Stimulated activated CD8-positive, alpha-beta memory T cell treated with anti-CD3 and anti-CD28 coated beads, Interleukin-2, amount 100 ng/mL, for 1 hour (primary cell): ENCODE measurements around the gene EVC2.

Experiments
- DNase-seq, 2 donors: peaks; one replicate each; pipeline ENCODE4 v3.0.0-alpha.2; 2020; ENCODE audit warnings: low read depth in 2 of 2

Gene EVC2

DNA sequence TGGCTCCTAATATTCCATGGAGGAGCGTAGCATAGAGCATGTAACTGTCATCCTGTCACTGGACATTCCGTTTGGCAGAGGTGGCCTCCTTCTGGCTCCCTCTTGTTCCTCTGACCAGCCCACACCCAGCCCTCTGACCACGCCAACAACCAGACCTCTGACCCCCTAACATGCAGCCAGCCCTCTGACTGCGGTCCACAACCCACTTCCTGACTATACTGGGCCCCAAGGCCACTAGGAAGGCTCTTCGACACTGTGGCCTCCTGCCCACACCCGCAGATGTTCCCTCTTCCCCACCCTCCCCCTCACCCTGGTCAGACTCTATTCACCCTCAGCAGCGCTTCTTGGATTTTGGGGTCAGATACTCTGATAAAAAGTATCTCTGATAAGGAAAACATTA lies 141.4 kb downstream of the EVC2 start:
- DNase-seq = no peak

DNA sequence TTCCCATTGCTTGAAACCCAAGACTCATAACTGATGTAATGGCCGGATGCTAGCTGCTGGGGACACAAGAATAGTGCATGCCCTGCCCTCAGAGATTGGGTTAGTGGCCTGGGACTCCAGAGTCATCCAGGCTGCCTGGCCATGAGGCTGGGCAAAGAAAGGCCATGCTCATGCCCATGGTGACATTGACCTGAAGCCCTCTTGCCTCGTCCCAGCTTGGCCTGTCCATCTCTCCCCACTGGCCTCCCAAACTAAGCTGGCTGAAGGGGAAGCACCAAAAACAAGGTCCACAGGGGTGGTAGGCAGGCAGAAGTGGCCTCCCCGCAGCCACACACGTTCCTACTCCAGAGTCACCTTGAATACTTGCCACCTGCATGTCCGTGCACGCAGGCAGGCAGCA lies 141.8 kb downstream of the EVC2 start:
- no peak for DNase-seq

DNA sequence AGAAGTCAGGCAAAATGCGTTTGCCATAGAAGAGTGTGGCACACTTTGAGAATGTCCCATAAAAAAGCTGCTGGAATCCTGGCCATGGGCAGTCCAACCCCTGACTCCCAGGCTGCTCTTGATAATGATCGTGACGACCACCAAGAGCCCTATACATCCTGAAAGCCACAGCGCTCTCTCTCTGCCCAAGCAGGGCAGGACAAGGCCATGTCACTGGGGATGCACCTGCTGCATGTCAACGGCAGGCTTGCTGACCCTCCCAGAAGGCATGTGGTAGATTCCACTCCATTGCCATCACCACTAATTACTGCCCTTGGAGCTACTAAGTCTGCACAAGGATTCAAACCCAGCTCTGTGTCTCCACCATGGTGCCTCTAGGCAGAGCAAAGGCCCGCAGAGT lies 144.5 kb downstream of the EVC2 start:
- DNase-seq = no peak

- no peak for DNase-seq
Measured at GRCh38 chr4:5562476-5562875, 145.9 kb downstream of the EVC2 start.

- no peak for DNase-seq
Measured at GRCh38 chr4:5561286-5561685, 147.1 kb downstream of the EVC2 start.

- DNase-seq = no peak
Measured at GRCh38 chr4:5558502-5558901, 149.9 kb downstream of the EVC2 start.

DNA sequence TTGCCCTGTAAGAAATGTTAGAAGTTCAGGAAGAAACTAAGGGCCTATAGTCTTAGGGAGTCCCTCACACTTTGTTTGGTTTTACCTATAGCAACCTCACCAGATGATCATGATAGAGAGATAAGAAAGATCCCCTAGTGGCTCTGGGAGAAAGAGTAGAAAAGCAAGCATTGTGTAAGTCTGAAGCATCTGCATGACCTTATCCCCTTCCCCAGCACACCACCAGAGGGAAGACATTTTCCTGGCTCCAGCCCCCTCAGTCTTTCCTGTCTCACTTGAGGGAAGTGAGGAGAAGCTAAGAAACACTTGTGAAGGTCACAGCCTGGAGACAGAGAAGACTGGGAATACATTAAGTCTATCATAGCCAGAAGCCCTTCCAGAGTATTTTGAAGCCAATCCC lies 154.0 kb downstream of the EVC2 start:
- DNase-seq = no peak

- DNase-seq = no peak
Measured at GRCh38 chr4:5553801-5554200, 154.6 kb downstream of the EVC2 start.

- no peak for DNase-seq
Measured at GRCh38 chr4:5552451-5552850, 155.9 kb downstream of the EVC2 start.

- DNase-seq = no peak
Measured at GRCh38 chr4:5547651-5548249, 160.6 kb downstream of the EVC2 start.

DNA sequence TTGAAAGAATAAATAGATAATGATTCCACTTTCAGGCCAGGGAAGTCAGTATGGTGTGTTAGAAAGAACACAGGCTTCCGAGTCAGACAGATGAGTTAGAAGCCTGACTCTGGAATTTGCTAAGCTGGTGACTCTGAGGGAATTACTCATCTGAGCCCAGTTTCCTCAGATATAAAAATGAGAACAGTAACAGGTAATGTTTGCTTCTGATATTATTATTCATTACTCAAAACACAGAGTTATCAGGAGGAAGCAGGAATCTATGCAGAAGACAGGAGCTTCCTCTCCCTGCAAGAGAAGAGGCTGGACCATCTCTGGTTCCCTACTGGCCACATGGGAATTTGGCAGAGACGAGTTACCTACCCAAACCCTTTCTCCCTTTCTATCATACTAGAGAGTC lies 163.1 kb downstream of the EVC2 start:
- DNase-seq = no peak

- DNase-seq = no peak
Measured at GRCh38 chr4:5544762-5545161, 163.6 kb downstream of the EVC2 start.

- DNase-seq = no peak
Measured at GRCh38 chr4:5543681-5544080, 164.7 kb downstream of the EVC2 start.

- DNase-seq = no peak
Measured at GRCh38 chr4:5541169-5541568, 167.2 kb downstream of the EVC2 start.

GRCh38 chr4:5539584-5539983 lies 168.8 kb downstream of the EVC2 start:
- no peak for DNase-seq

- DNase-seq = no peak
Measured at GRCh38 chr4:5532100-5532499, 176.3 kb downstream of the EVC2 start.

GRCh38 chr4:5528031-5528436 lies 180.3 kb downstream of the EVC2 start:
- DNase-seq = no peak

GRCh38 chr4:5527211-5527610 lies 181.1 kb downstream of the EVC2 start:
- no peak for DNase-seq

- no peak for DNase-seq
Measured at GRCh38 chr4:5526080-5526846, 182.1 kb downstream of the EVC2 start.

- no peak for DNase-seq
Measured at GRCh38 chr4:5524446-5525299, 183.7 kb downstream of the EVC2 start.

DNA sequence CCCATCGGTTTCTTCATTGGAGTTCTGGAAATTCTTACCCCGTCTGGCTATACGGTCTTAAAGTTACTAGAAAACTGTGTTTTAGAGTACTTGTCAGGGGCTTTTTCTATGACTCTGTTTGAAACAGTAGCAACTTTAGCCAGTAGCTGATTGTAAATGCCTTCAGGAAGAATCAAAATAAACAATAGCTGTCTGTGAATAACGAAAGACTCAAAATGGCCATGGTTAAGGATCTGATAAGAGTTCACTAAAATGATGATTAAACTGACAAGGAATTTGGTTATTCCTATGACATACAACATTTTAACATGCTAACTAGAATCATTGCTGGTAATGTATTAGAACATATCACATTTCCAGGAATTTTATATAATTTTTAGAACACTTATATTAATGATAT lies 191.0 kb downstream of the EVC2 start:
- no peak for DNase-seq

DNA sequence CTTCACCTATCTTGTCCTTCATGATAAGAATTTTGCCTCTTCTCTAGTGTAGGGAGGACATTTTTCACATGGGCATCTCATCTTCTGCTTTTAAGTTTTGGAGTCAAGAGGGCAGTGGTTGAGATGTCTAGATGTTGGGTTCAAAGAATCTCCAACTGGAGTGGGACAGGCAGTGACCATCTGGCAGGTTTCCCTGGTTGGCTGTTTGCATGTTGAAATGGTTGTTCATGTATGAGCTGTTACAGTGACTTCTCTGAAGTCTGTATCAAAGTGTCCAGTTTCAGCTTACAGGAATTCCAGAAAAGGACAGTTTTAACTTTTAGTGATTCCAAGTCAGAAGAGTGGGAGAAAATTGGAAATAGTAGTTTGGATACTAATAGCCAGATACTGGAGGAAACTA lies 192.7 kb downstream of the EVC2 start:
- no peak for DNase-seq
